ENCODE data around the gene ZMYND8.
A peak's percentile ranks its signal among the peaks of the same experiment; 100 is the strongest.

ZMYND8 gene

DNA sequence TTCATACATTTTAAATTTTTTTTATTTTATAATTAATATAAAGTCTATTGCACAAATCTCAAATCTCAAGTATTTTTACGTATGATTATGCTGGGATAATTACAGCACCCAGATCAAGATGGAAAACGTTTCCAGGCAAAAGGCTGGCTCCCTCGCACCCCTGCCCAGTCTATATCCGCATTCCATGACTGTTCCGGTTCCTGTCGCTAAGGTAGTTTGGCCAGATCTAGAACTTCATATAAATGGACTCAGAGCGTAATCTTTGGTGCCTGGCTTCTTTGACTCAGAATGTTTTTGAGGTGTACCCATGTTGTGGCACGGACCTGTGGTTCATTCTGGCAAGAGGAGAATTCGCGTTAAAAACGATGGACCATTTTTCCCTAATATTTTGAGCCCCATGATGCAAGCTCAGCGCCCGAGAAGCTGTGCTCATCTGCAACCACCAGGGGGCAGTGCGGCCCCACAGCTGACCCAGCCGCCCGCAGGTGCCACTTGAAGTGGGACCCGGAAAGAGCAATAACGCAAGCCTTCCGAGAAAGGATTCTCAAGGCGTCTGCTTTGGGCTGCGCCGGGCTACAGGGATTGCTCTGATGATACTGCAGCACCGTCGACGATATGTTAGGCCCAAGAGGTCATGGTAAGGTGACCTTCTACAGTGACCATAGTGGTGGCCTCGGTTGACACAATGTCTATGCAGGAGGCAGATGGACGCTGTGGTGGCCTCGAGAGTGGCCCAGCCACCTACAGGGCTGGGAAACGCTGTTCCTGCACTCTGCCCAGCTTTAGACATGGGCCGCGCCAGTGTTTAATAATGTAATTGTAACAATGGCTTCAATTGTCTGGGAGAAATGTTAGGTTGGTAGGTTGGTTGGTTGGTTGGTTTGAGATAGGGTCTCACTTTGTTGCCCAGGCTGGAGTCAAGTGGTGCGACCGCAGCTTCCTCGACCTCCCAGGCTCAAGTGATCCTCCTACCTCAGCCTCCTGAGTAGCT is 160.1 kb downstream of the ZMYND8 start (continued):
- TF ChIP-seq, protein P1, sequence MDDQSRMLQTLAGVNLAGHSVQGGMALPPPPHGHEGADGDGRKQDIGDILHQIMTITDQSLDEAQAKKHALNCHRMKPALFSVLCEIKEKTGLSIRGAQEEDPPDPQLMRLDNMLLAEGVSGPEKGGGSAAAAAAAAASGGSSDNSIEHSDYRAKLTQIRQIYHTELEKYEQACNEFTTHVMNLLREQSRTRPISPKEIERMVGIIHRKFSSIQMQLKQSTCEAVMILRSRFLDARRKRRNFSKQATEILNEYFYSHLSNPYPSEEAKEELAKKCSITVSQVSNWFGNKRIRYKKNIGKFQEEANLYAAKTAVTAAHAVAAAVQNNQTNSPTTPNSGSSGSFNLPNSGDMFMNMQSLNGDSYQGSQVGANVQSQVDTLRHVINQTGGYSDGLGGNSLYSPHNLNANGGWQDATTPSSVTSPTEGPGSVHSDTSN (CRISPR knock-in tag; IDR thresholded peaks at IDR 0.05) = no peak
- TF ChIP-seq TRIM28 (IDR thresholded peaks at IDR 0.05; ENCODE audit: borderline replicate concordance, low read length) (no peak), HOXC10 (CRISPR knock-in tag; IDR thresholded peaks at IDR 0.05) (no peak), ZNF202 (tag by site-specific recombination; IDR thresholded peaks at IDR 0.05; ENCODE audit: borderline replicate concordance) (no peak), ZFP69B (tag by site-specific recombination; IDR thresholded peaks at IDR 0.05) (peak; percentile 96), ZEB2 (tag by site-specific recombination; IDR thresholded peaks at IDR 0.05) (peak; percentile 32; the same call in 1 of the 2 replicates), GLI2 (tag by site-specific recombination; IDR thresholded peaks at IDR 0.05; ENCODE audit: borderline replicate concordance, low read depth) (no peak), ZNF311 (tag by site-specific recombination; IDR thresholded peaks at IDR 0.05; ENCODE audit: borderline replicate concordance) (no peak), ELK4 (IDR thresholded peaks at IDR 0.05; ENCODE audit: borderline replicate concordance, low read depth, low read length) (no peak), SP3 (tag by site-specific recombination; IDR thresholded peaks at IDR 0.05) (no peak), ZNF571 (tag by site-specific recombination; IDR thresholded peaks at IDR 0.05) (no peak), ZNF37A (tag by site-specific recombination; IDR thresholded peaks at IDR 0.05) (no peak), ZNF830 (tag by site-specific recombination; IDR thresholded peaks at IDR 0.05; ENCODE audit: low read depth) (no peak), GLIS2 (tag by site-specific recombination; IDR thresholded peaks at IDR 0.05) (no peak), ZBTB17 (tag by site-specific recombination; IDR thresholded peaks at IDR 0.05) (peak; percentile 67), ZNF555 (tag by site-specific recombination; conservative IDR thresholded peaks at IDR 0.05) (no peak), MZF1 (tag by site-specific recombination; IDR thresholded peaks at IDR 0.05; ENCODE audit: borderline replicate concordance) (no peak), GLIS1 (tag by site-specific recombination; IDR thresholded peaks at IDR 0.05) (no peak), ZNF473 (tag by site-specific recombination; IDR thresholded peaks at IDR 0.05) (no peak), ZNF140 (tag by site-specific recombination; IDR thresholded peaks at IDR 0.05) (no peak), ZNF513 (tag by site-specific recombination; IDR thresholded peaks at IDR 0.05) (no peak), ZNF561 (tag by site-specific recombination; IDR thresholded peaks at IDR 0.05; ENCODE audit: borderline replicate concordance) (peak; percentile 25; the same call in 1 of the 2 replicates)
- TF ChIP-seq, protein P2, sequence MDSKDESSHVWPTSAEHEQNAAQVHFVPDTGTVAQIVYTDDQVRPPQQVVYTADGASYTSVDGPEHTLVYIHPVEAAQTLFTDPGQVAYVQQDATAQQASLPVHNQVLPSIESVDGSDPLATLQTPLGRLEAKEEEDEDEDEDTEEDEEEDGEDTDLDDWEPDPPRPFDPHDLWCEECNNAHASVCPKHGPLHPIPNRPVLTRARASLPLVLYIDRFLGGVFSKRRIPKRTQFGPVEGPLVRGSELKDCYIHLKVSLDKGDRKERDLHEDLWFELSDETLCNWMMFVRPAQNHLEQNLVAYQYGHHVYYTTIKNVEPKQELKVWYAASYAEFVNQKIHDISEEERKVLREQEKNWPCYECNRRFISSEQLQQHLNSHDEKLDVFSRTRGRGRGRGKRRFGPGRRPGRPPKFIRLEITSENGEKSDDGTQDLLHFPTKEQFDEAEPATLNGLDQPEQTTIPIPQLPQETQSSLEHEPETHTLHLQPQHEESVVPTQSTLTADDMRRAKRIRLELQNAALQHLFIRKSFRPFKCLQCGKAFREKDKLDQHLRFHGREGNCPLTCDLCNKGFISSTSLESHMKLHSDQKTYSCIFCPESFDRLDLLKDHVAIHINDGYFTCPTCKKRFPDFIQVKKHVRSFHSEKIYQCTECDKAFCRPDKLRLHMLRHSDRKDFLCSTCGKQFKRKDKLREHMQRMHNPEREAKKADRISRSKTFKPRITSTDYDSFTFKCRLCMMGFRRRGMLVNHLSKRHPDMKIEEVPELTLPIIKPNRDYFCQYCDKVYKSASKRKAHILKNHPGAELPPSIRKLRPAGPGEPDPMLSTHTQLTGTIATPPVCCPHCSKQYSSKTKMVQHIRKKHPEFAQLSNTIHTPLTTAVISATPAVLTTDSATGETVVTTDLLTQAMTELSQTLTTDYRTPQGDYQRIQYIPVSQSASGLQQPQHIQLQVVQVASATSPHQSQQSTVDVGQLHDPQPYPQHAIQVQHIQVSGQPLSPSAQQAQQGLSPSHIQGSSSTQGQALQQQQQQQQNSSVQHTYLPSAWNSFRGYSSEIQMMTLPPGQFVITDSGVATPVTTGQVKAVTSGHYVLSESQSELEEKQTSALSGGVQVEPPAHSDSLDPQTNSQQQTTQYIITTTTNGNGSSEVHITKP (tag by site-specific recombination; IDR thresholded peaks at IDR 0.05) = 0 out of 2 replicates have a peak, but pooled peaks have one; percentile 25
- TF ChIP-seq, protein P3, sequence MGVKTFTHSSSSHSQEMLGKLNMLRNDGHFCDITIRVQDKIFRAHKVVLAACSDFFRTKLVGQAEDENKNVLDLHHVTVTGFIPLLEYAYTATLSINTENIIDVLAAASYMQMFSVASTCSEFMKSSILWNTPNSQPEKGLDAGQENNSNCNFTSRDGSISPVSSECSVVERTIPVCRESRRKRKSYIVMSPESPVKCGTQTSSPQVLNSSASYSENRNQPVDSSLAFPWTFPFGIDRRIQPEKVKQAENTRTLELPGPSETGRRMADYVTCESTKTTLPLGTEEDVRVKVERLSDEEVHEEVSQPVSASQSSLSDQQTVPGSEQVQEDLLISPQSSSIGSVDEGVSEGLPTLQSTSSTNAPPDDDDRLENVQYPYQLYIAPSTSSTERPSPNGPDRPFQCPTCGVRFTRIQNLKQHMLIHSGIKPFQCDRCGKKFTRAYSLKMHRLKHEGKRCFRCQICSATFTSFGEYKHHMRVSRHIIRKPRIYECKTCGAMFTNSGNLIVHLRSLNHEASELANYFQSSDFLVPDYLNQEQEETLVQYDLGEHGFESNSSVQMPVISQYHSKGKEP (tag by site-specific recombination; IDR thresholded peaks at IDR 0.05) = no peak
- TF ChIP-seq, protein P4, sequence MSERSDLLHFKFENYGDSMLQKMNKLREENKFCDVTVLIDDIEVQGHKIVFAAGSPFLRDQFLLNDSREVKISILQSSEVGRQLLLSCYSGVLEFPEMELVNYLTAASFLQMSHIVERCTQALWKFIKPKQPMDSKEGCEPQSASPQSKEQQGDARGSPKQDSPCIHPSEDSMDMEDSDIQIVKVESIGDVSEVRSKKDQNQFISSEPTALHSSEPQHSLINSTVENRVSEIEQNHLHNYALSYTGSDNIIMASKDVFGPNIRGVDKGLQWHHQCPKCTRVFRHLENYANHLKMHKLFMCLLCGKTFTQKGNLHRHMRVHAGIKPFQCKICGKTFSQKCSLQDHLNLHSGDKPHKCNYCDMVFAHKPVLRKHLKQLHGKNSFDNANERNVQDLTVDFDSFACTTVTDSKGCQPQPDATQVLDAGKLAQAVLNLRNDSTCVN (tag by site-specific recombination; optimal IDR thresholded peaks at IDR 0.05) = no peak
- TF ChIP-seq, protein P5, sequence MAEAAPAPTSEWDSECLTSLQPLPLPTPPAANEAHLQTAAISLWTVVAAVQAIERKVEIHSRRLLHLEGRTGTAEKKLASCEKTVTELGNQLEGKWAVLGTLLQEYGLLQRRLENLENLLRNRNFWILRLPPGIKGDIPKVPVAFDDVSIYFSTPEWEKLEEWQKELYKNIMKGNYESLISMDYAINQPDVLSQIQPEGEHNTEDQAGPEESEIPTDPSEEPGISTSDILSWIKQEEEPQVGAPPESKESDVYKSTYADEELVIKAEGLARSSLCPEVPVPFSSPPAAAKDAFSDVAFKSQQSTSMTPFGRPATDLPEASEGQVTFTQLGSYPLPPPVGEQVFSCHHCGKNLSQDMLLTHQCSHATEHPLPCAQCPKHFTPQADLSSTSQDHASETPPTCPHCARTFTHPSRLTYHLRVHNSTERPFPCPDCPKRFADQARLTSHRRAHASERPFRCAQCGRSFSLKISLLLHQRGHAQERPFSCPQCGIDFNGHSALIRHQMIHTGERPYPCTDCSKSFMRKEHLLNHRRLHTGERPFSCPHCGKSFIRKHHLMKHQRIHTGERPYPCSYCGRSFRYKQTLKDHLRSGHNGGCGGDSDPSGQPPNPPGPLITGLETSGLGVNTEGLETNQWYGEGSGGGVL (tag by site-specific recombination; IDR thresholded peaks at IDR 0.05) = no peak

Data from HEK293 (cell line).